ENCODE results near the gene PLCG2. TPM values are rescaled to one million over a fixed set of nuclear protein-coding genes. Genes with fewer than 3 reads are reported as not detected.

The PLCG2 gene
- total RNA-seq, 1 donor from 2014 or later, result 14.2 TPM

- H3K4me3 ChIP-seq, result no peak overlapping the region
- H3K36me3 ChIP-seq, result no peaks in the 10 kb centered on the region
- intact Hi-C loops (cut with DNase I), result no loop called here
- DNase-seq (ENCODE audit: extremely low spot score in 2 of 2), result no peak
- H3K27ac ChIP-seq, result no peak overlapping the region
- H3K4me1 ChIP-seq, result no peaks in the 10 kb centered on the region
- H3K27me3 ChIP-seq, result no peaks in the 10 kb centered on the region
- TF ChIP-seq CTCF (IDR thresholded peaks at IDR 0.05), result no peak
- no peak for TF ChIP-seq POLR2A (IDR thresholded peaks at IDR 0.05)
- no peak for TF ChIP-seq POLR2AphosphoS5 (IDR thresholded peaks at IDR 0.05; ENCODE audit: insufficient read depth in 1 of 2, low read depth in 1 of 2)
- H3K9me3 ChIP-seq, result no peaks in the 10 kb centered on the region
Measured at GRCh38 chr16:81896902-81897301, 117.8 kb downstream of the PLCG2 start.

DNA sequence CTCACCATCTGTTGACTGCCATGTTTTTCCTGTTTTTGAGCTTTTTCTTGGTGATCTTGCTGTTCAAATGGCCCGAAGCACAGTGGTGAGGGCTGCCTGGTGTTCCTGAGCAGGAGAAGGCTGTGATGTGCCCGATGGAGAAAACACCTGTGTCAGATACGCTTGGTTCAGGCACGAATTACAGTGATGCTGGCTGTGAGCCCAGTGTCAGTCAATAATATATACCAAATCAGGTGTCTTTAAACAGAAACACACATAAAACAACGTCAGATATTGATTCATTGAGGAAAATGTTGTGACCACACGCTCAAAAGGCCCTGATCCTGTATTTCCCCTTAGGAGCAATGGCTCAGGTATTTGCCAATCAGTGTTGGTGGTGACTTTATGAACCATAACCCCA lies 120.5 kb downstream of the PLCG2 start:
- Histone ChIP-seq H3K4me3 (no peak overlapping the region), H3K36me3 (no peaks in the 10 kb centered on the region), H3K27me3 (no peaks in the 10 kb centered on the region), H3K9me3 (no peaks in the 10 kb centered on the region), H3K27ac (no peak overlapping the region), H3K4me1 (no peaks in the 10 kb centered on the region)
- no peak for DNase-seq (ENCODE audit: extremely low spot score in 2 of 2)
- TF ChIP-seq POLR2A (IDR thresholded peaks at IDR 0.05) (no peak), POLR2AphosphoS5 (IDR thresholded peaks at IDR 0.05; ENCODE audit: insufficient read depth in 1 of 2, low read depth in 1 of 2) (no peak), CTCF (IDR thresholded peaks at IDR 0.05) (no peak)
- intact Hi-C loops (cut with DNase I), result no loop called here

- Histone ChIP-seq H3K27me3 (no peaks in the 10 kb centered on the region), H3K36me3 (no peaks in the 10 kb centered on the region), H3K4me3 (no peak overlapping the region), H3K9me3 (no peaks in the 10 kb centered on the region), H3K4me1 (no peaks in the 10 kb centered on the region), H3K27ac (no peak overlapping the region)
- no peak for DNase-seq (ENCODE audit: extremely low spot score in 2 of 2)
- TF ChIP-seq CTCF (IDR thresholded peaks at IDR 0.05) (no peak), POLR2AphosphoS5 (IDR thresholded peaks at IDR 0.05; ENCODE audit: insufficient read depth in 1 of 2, low read depth in 1 of 2) (no peak), POLR2A (IDR thresholded peaks at IDR 0.05) (no peak)
- intact Hi-C loops (cut with DNase I), result no loop called here
Measured at GRCh38 chr16:81900014-81900413, 120.9 kb downstream of the PLCG2 start.

DNA sequence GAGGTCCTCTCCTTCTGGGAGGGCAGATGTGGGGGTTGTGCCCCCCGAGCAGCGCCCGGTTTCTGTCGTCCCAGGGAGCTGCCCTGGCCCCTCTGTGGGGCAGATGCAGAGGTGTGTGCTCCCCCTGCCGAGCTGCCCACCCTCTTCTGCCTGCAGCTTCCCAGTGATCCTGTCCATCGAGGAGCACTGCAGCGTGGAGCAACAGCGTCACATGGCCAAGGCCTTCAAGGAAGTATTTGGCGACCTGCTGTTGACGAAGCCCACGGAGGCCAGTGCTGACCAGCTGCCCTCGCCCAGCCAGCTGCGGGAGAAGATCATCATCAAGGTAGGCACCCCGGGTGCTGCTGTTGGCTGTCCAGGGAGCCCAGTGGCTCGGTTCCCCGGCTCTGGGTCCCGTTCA lies 121.4 kb downstream of the PLCG2 start:
- no peaks in the 10 kb centered on the region for H3K4me1 ChIP-seq
- no peaks in the 10 kb centered on the region for H3K27me3 ChIP-seq
- no peaks in the 10 kb centered on the region for H3K9me3 ChIP-seq
- TF ChIP-seq POLR2A (IDR thresholded peaks at IDR 0.05) (no peak), CTCF (IDR thresholded peaks at IDR 0.05) (no peak), POLR2AphosphoS5 (IDR thresholded peaks at IDR 0.05; ENCODE audit: insufficient read depth in 1 of 2, low read depth in 1 of 2) (no peak)
- H3K27ac ChIP-seq, result no peak overlapping the region
- no peak overlapping the region for H3K4me3 ChIP-seq
- no peak for DNase-seq (ENCODE audit: extremely low spot score in 2 of 2)
- intact Hi-C loops (cut with DNase I), result no loop called here
- H3K36me3 ChIP-seq, result no peaks in the 10 kb centered on the region

- Histone ChIP-seq H3K9me3 (no peaks in the 10 kb centered on the region), H3K36me3 (no peaks in the 10 kb centered on the region), H3K27ac (no peak overlapping the region), H3K4me3 (no peak overlapping the region), H3K4me1 (no peaks in the 10 kb centered on the region), H3K27me3 (no peaks in the 10 kb centered on the region)
- intact Hi-C loops (cut with DNase I), result no loop called here
- no peak for DNase-seq (ENCODE audit: extremely low spot score in 2 of 2)
- TF ChIP-seq CTCF (IDR thresholded peaks at IDR 0.05) (no peak), POLR2A (IDR thresholded peaks at IDR 0.05) (no peak), POLR2AphosphoS5 (IDR thresholded peaks at IDR 0.05; ENCODE audit: insufficient read depth in 1 of 2, low read depth in 1 of 2) (no peak)
Measured at GRCh38 chr16:81901484-81901883, 122.4 kb downstream of the PLCG2 start.
